Measurements from ENCODE around the gene RANBP1. TPM values are rescaled to one million over a fixed set of nuclear protein-coding genes. Genes with fewer than 3 reads are reported as not detected.
A peak's percentile ranks its signal among the peaks of the same experiment; 100 is the strongest.
"Not testable (repeated sequence)": the region's sequence is repeated elsewhere in the genome, so short reads cannot be mapped to it uniquely, and the experiment has no call there.

RANBP1 gene
- 168 and 175 TPM in 2 replicates for total RNA-seq (2021)
- Bru-seq, nascent RNA, result percentile 74 among the genes with signal in this experiment
- percentile 71 among the genes with signal in this experiment for BruChase-seq, experiment 1, labeled RNA remaining after a 2-hour chase
- BruChase-seq, experiment 2, labeled RNA remaining after a 6-hour chase, result percentile 93 among the genes with signal in this experiment
- long read RNA-seq, transcript RANBP1-202 (6 exons, 1,132 nt), result minor isoform, 174 of 459 reads
- long read RNA-seq, transcript RANBP1-201 (6 exons, 837 nt), result major isoform, 271 of 459 reads
- long read RNA-seq, partial matches to known transcripts, result 5 of 459 reads
- long read RNA-seq, other reads (novel, unspliced or antisense), result 6 of 459 reads

DNA sequence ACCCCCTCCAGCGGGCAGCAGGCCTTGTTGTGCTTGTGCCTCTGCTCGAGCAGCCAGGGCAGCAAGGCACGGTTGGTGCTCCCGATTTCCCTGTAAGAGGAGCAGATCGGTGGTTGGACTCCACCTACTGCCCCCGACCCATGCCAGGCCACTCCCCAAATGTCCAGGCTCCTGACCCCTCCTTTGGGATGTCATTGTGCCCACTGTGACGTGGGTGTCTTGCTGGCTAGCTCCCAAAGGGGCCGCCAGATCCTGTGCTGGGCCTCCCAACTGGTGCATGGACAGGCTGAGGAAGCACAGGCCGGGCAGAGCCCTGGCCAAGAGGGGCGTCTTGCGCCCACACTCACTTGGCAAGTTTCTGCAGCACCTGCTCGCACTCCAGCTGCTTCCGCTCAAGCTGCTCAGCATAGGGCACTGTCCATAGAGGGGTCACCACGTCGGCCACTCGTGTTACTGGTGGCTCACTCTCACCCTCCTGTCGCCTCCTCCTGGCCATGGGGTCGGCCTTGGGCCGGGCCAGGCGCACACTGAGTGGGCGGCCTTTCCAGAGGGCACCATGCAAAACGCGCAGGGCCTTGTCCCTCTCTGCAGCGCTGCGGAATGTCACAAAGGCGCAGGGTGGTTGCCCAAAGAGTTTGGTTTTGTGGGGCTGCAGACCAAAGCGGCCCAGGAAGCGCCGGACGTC is at the start of gene RANBP1:
Gene RANBP1, plus strand, starts transcription at position 414 of the 685 bp plus-strand sequence. Its CDS starts 81 bp downstream, at position 495.
- Histone ChIP-seq H3K36me3 (ENCODE audit: low read depth) (no peaks in the 10 kb centered on the region), H4K20me1 (ENCODE audit: insufficient read depth) (no peaks in the 10 kb centered on the region), H3K4me3 (peak within 1 kb of the TSS; percentile 67), H3K27me3 (ENCODE audit: insufficient read depth, low read depth) (no peaks in the 10 kb centered on the region), H3F3A (ENCODE audit: insufficient read depth, low read depth) (peaks cover 14% of the 10 kb centered on the region; the same call in 1 of the 2 replicates), H3K4me2 (peak within 1 kb of the TSS; percentile 68), H3K9me3 (ENCODE audit: insufficient read depth, low read depth) (no peaks in the 10 kb centered on the region), H3K9me2 (ENCODE audit: insufficient read depth) (no peaks in the 10 kb centered on the region), H2AFZ (peak within 1 kb of the TSS; percentile 88), H3K4me1 (replicated peaks; ENCODE audit: insufficient read depth) (peaks cover 9% of the 10 kb centered on the region; the same call in 1 of the 2 replicates), H3K27ac (0 out of 2 replicates have a peak within 1 kb of the TSS, but pooled peaks have one; percentile 28), H3K79me2 (ENCODE audit: low read depth) (peaks cover 49% of the 10 kb centered on the region)
- DNase-seq, result no peak
- intact Hi-C loops (cut with micrococcal nuclease; ENCODE audit: unreplicated experiment), result loop anchor here (2.0 kb wide), 2 partner anchors 35 to 153 kb away; partner anchors contain the start of gene DGCR8
- TF ChIP-seq, protein P1, sequence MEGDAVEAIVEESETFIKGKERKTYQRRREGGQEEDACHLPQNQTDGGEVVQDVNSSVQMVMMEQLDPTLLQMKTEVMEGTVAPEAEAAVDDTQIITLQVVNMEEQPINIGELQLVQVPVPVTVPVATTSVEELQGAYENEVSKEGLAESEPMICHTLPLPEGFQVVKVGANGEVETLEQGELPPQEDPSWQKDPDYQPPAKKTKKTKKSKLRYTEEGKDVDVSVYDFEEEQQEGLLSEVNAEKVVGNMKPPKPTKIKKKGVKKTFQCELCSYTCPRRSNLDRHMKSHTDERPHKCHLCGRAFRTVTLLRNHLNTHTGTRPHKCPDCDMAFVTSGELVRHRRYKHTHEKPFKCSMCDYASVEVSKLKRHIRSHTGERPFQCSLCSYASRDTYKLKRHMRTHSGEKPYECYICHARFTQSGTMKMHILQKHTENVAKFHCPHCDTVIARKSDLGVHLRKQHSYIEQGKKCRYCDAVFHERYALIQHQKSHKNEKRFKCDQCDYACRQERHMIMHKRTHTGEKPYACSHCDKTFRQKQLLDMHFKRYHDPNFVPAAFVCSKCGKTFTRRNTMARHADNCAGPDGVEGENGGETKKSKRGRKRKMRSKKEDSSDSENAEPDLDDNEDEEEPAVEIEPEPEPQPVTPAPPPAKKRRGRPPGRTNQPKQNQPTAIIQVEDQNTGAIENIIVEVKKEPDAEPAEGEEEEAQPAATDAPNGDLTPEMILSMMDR (conservative IDR thresholded peaks at IDR 0.05), result no peak
- no peak for TF ChIP-seq EZH2 (IDR thresholded peaks at IDR 0.05; ENCODE audit: low read depth)
- POLR2A ChIA-PET (ENCODE audit: unreplicated experiment), result no interaction called here
- TSS peak; percentile 32 for BruUV-seq (replicated peaks)
- CTCF ChIA-PET, result no interaction called here

DNA sequence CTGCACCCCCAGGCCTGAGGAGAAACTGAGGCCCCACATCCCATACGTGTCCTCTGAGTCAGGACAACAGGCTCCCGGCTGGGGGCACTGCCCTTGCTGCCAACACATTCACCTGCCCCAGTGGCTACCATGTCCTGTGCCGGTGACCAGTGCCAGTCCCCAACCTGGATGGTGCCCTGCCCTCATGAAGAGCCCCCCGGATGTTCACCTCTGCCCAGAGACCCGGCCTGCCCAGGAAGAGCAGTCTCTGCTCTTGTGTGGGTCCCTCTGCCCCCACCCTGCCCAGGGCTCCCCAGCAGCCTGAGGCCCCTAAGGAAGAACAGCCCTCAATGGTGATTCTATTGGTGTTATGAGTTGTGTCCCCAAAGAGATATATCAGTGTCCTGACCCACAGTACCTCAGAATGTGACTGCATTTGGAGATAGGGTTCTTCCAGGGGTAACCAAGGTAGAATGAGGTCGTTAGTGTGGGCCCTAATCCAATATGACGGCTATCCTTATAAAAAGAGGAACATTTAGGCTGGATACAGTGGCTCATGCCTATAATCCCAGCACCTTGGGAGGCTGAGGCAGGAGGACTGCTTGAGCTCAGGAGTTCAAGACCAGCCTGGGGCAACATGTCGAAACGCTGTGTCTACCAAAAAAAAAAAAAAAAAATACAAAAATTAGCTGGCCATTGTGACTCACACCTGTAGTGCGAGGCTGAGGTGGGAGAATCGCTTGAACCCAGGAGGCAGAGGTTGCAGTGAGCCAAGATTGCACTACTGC is 49.1 kb upstream of the RANBP1 start:
- H3K79me2 ChIP-seq (ENCODE audit: low read depth), result no peaks in the 10 kb centered on the region
- no peaks in the 10 kb centered on the region for H3K9me3 ChIP-seq (ENCODE audit: insufficient read depth, low read depth)
- POLR2A ChIA-PET (ENCODE audit: unreplicated experiment), result no interaction called here
- no peak overlapping the region for H2AFZ ChIP-seq
- CTCF ChIA-PET, result no interaction called here
- BruUV-seq (replicated peaks), result no TSS peak
- no peak overlapping the region for H3K4me3 ChIP-seq
- intact Hi-C loops (cut with micrococcal nuclease; ENCODE audit: unreplicated experiment), result no loop called here
- H3K4me1 ChIP-seq (replicated peaks; ENCODE audit: insufficient read depth), result no peaks in the 10 kb centered on the region
- no peaks in the 10 kb centered on the region for H3K9me2 ChIP-seq (ENCODE audit: insufficient read depth)
- H3K4me2 ChIP-seq, result no peak overlapping the region
- no peak overlapping the region for H3K27ac ChIP-seq
- H3K36me3 ChIP-seq (ENCODE audit: low read depth), result no peaks in the 10 kb centered on the region
- no peaks in the 10 kb centered on the region for H3K27me3 ChIP-seq (ENCODE audit: insufficient read depth, low read depth)
- no peaks in the 10 kb centered on the region for H4K20me1 ChIP-seq (ENCODE audit: insufficient read depth)
- TF ChIP-seq, protein P1 (conservative IDR thresholded peaks at IDR 0.05), result no peak
- no peak for TF ChIP-seq EZH2 (IDR thresholded peaks at IDR 0.05; ENCODE audit: low read depth)
- DNase-seq, result no peak
- no peaks in the 10 kb centered on the region for H3F3A ChIP-seq (ENCODE audit: insufficient read depth, low read depth)

DNA sequence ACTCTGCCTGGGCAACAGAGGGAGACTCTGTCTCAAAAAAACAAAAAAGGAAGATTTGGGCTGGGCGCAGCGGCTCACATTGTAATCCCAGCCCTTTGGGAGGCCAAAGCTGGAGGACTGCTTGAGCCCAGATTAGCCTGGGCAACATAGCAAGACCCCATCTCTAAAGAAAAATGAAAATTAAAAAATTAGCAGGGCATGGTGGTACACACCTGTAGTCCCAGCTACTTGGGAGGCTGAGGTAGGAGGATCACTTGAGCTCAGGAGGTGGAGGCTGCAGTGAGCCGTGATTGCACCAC is 48.6 kb upstream of the RANBP1 start:
- H3K36me3 ChIP-seq (ENCODE audit: low read depth), result not testable (repeated sequence)

More for the DNA sequence above, 48.6 kb upstream of the RANBP1 start:
- CTCF ChIA-PET; H4K20me1 ChIP-seq (ENCODE audit: insufficient read depth); H2AFZ ChIP-seq; POLR2A ChIA-PET (ENCODE audit: unreplicated experiment); H3K9me2 ChIP-seq (ENCODE audit: insufficient read depth); H3K4me3 ChIP-seq; H3K27ac ChIP-seq; H3F3A ChIP-seq (ENCODE audit: insufficient read depth, low read depth); BruUV-seq (replicated peaks); intact Hi-C loops (cut with micrococcal nuclease; ENCODE audit: unreplicated experiment); DNase-seq; H3K4me1 ChIP-seq (replicated peaks; ENCODE audit: insufficient read depth); H3K79me2 ChIP-seq (ENCODE audit: low read depth); H3K27me3 ChIP-seq (ENCODE audit: insufficient read depth, low read depth); H3K9me3 ChIP-seq (ENCODE audit: insufficient read depth, low read depth); H3K4me2 ChIP-seq: not testable (repeated sequence)
